Measurements from ENCODE around the gene SNCA. TPM values are rescaled to one million over a fixed set of nuclear protein-coding genes. Genes with fewer than 3 reads are reported as not detected.

Gene SNCA
- polyA plus RNA-seq, 3 donors = 44.4 to 58.1 (median 50.9) TPM

Other genes with a start within 250 kb of the SNCA start
- 1 to 10 TPM; 1.7 to 5.5 (median 3.0) TPM for gene MMRN1, start 57.7 kb upstream of the SNCA start, polyA plus RNA-seq (ENCODE audit: insufficient read length in 3 of 3)

Data from renal pelvis (tissue), 3 donors.